Astrocyte of the spinal cord (primary cell): ENCODE results near the gene DYNC2I2.

Source experiments
- DNase-seq: peaks from one replicate; pipeline ENCODE4 v3.0.0; 2011; ENCODE audit warnings: low read depth, low spot score
- H3K4me3 ChIP-seq: 2 replicates; pipeline ENCODE4 v1.5.1; 2011; ENCODE audit warnings: low read depth, mild to moderate bottlenecking, low read length, moderate library complexity
- CTCF ChIP-seq: IDR thresholded peaks from 2 replicates; pipeline ENCODE4 v1.5.1; 2012; ENCODE audit warnings: low read depth, mild to moderate bottlenecking, low read length, inconsistent platforms
- in situ Hi-C: cut with HindIII; loops from 2 replicates; pipeline ENCODE4 v1.10.0; 2017; ENCODE audit warnings: low sequenced_read_pairs

DYNC2I2 gene

GRCh38 chr9:128690684-128691034 is 34.0 kb upstream of the DYNC2I2 start:
- in situ Hi-C loops = no loop called here
- no peak for TF ChIP-seq CTCF
- DNase-seq = no peak

GRCh38 chr9:128689820-128690683 is 33.4 kb upstream of the DYNC2I2 start:
- TF ChIP-seq CTCF = no peak
- in situ Hi-C loops = no loop called here
- peak; percentile 42 for DNase-seq
- peak overlapping the region; percentile 59 for H3K4me3 ChIP-seq

More at GRCh38 chr9:128690684-128691034, 34.0 kb upstream of the DYNC2I2 start:
- peak overlapping the region; percentile 59 for H3K4me3 ChIP-seq

- peak overlapping the region; percentile 59 for H3K4me3 ChIP-seq
- peak; percentile 29 for DNase-seq
- no peak for TF ChIP-seq CTCF
- in situ Hi-C loops = no loop called here
These were observed 32.7 kb upstream of the DYNC2I2 start for GRCh38 chr9:128689293-128689774.

GRCh38 chr9:128688501-128689292 is 32.0 kb upstream of the DYNC2I2 start, which contains the start of gene SET:
Gene SET (plus strand): TSS chr9:128689222. CDS start chr9:128689583, 361 bp downstream.
- in situ Hi-C loops = no loop called here
- DNase-seq = peak; percentile 91
- H3K4me3 ChIP-seq = peak within 1 kb of the TSS; percentile 59
- no peak for TF ChIP-seq CTCF

GRCh38 chr9:128687453-128687852 is 30.8 kb upstream of the DYNC2I2 start:
- H3K4me3 ChIP-seq = no peak overlapping the region
- in situ Hi-C loops = no loop called here
- no peak for DNase-seq
- no peak for TF ChIP-seq CTCF

GRCh38 chr9:128685636-128686489 is 29.2 kb upstream of the DYNC2I2 start:
- TF ChIP-seq CTCF = no peak
- no peak for DNase-seq
- in situ Hi-C loops = no loop called here
- H3K4me3 ChIP-seq = no peak overlapping the region
